ENCODE results near the gene PSMD2. TPM values are rescaled to one million over a fixed set of nuclear protein-coding genes. Genes with fewer than 3 reads are reported as not detected.

The PSMD2 gene
- total RNA-seq, 1 experiment from 2014 or later = 344 TPM

GRCh38 chr3:184344579-184345316 is 45.7 kb downstream of the PSMD2 start:
- H3K23me2 ChIP-seq (ENCODE audit: insufficient read length, low read depth, low read length, poor library complexity, severe bottlenecking) = no peaks in the 10 kb centered on the region
- no peak overlapping the region for H4K8ac ChIP-seq (replicated peaks; ENCODE audit: insufficient read length, low read depth, low read length)
- Mint-ChIP-seq H3K9me3 (no peaks in the 10 kb centered on the region; a peak in 1 of 5 replicates), H3K27me3 (ENCODE audit: low read depth) (no peaks in the 10 kb centered on the region), H3K27ac (no peak overlapping the region), H3K36me3 (ENCODE audit: insufficient read depth in 1 of 3, low read depth in 3 of 3) (peaks cover 15 to 32% (median 22%) of the 10 kb centered on the region in 3 experiments; a peak in 6 of 7 replicates), H3K4me1 (peaks cover 8 to 9% of the 10 kb centered on the region in 2 experiments), H3K4me3 (no peak overlapping the region)
- no peak overlapping the region for H3T11ph ChIP-seq (ENCODE audit: low read length)
- H3K23ac ChIP-seq (ENCODE audit: insufficient read length, low read depth, low read length) = no peak overlapping the region
- 0 out of 2 replicates have a peak, but pooled peaks cover 2% of the 10 kb centered on the region for H3K4me1 ChIP-seq (ENCODE audit: insufficient read depth, low read length)
- no peak overlapping the region for H2BK20ac ChIP-seq (ENCODE audit: low read depth, low read length, poor library complexity, severe bottlenecking)
- DNase-seq = no peak
- no peak overlapping the region for H3K4ac ChIP-seq (ENCODE audit: low read depth, low read length)
- no CpG with 5 or more reads among the region's 24 CpGs for WGBS (ENCODE audit: extremely low coverage, insufficient read length, low lambda C conversion rate)
- H4K20me1 ChIP-seq (ENCODE audit: control insufficient read depth, insufficient read depth, insufficient read length) = no peaks in the 10 kb centered on the region
- no peaks in the 10 kb centered on the region for H3K9me3 ChIP-seq (ENCODE audit: control insufficient read depth, low read depth, low read length)
- H3K79me2 ChIP-seq (ENCODE audit: insufficient read depth, low read length) = no peaks in the 10 kb centered on the region
- no peak overlapping the region for H3K27ac ChIP-seq (ENCODE audit: insufficient read length, low read depth, low read length)
- no peak overlapping the region for H2BK12ac ChIP-seq (ENCODE audit: insufficient read length, low read depth, low read length)
- no peak overlapping the region for H3K9ac ChIP-seq (ENCODE audit: extremely low read depth, insufficient read length, low read length)
- H2AFZ ChIP-seq (ENCODE audit: low read length) = no peak overlapping the region
- H2BK15ac ChIP-seq (ENCODE audit: low read depth, low read length) = no peak overlapping the region
- no peak overlapping the region for H3K4me2 ChIP-seq (ENCODE audit: insufficient read depth, insufficient read length, low read length)
- no peaks in the 10 kb centered on the region for H3K27me3 ChIP-seq (ENCODE audit: insufficient read depth, low read length)
- no peak overlapping the region for H3K18ac ChIP-seq (ENCODE audit: insufficient read length, low read depth, low read length)
- H2BK120ac ChIP-seq (ENCODE audit: low read depth, low read length, poor library complexity, severe bottlenecking) = no peak overlapping the region
- H4K91ac ChIP-seq (ENCODE audit: insufficient read length, low read depth, low read length) = no peak overlapping the region
- H3K14ac ChIP-seq (ENCODE audit: insufficient read depth, low read length) = no peak overlapping the region
- no peaks in the 10 kb centered on the region for H3K79me1 ChIP-seq (ENCODE audit: insufficient read depth, low read depth, low read length, poor library complexity, severe bottlenecking)
- TF ChIP-seq, protein P1, sequence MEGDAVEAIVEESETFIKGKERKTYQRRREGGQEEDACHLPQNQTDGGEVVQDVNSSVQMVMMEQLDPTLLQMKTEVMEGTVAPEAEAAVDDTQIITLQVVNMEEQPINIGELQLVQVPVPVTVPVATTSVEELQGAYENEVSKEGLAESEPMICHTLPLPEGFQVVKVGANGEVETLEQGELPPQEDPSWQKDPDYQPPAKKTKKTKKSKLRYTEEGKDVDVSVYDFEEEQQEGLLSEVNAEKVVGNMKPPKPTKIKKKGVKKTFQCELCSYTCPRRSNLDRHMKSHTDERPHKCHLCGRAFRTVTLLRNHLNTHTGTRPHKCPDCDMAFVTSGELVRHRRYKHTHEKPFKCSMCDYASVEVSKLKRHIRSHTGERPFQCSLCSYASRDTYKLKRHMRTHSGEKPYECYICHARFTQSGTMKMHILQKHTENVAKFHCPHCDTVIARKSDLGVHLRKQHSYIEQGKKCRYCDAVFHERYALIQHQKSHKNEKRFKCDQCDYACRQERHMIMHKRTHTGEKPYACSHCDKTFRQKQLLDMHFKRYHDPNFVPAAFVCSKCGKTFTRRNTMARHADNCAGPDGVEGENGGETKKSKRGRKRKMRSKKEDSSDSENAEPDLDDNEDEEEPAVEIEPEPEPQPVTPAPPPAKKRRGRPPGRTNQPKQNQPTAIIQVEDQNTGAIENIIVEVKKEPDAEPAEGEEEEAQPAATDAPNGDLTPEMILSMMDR (conservative IDR thresholded peaks at IDR 0.05) = no peak
- H2BK5ac ChIP-seq (ENCODE audit: insufficient read length, low read length) = no peak overlapping the region
- H3K56ac ChIP-seq (ENCODE audit: insufficient read length, low read depth, low read length) = no peak overlapping the region
- no peak overlapping the region for H2AK5ac ChIP-seq (ENCODE audit: insufficient read length, low read length)
- no peak overlapping the region for H4K5ac ChIP-seq (ENCODE audit: insufficient read length, low read depth, low read length)
